Vagina (tissue), 2 donors: Measurements from ENCODE around the gene NPTX2.

Experiments used
- CTCF ChIP-seq, 3 experiments: fragments of 450-650 bp in 2 of 3; fragments of 200-600 bp in 1 of 3; sonication (generic) in 1 of 3; IDR thresholded peaks; one replicate each; pipeline ENCODE4 v1.5.1; 2017 to 2019; ENCODE audit warnings: antibody characterized with exemption in 3 of 3, mild to moderate bottlenecking in 2 of 3, moderate library complexity in 2 of 3
- POLR2A ChIP-seq, 2 donors: fragments of 450-650 bp; IDR thresholded peaks; one replicate each; pipeline ENCODE4 v1.6.1; 2017; ENCODE audit warnings: antibody characterized with exemption in 2 of 2, mild to moderate bottlenecking in 2 of 2, moderate library complexity in 2 of 2
- POLR2AphosphoS5 ChIP-seq, 2 donors: sonication (generic); formaldehyde crosslinking; IDR thresholded peaks; one replicate each; pipeline ENCODE4 v1.9.0; 2017; ENCODE audit warnings: antibody characterized with exemption in 2 of 2, mild to moderate bottlenecking in 2 of 2, low read depth in 1 of 2; ENCODE audit not compliant: insufficient read depth in 1 of 2

GRCh38 chr7:98599886-98600285 lies 17.2 kb upstream of the NPTX2 start:
- no peak for TF ChIP-seq CTCF (IDR thresholded peaks at IDR 0.05)
- TF ChIP-seq POLR2AphosphoS5 (IDR thresholded peaks at IDR 0.05; ENCODE audit: insufficient read depth in 1 of 2, low read depth in 1 of 2): no peak
- TF ChIP-seq POLR2A (IDR thresholded peaks at IDR 0.05): no peak
